GM19395 (cell line): Measurements from ENCODE around the gene CELF5.
"Not testable (repeated sequence)": the region's sequence is repeated elsewhere in the genome, so short reads cannot be mapped to it uniquely, and the experiment has no call there.

Source experiments
- ATAC-seq: cut with Tn5 transposase; IDR thresholded peaks from one replicate; pipeline ENCODE4 v1.9.1; 2021; ENCODE audit warnings: mild to moderate bottlenecking, moderate library complexity; ENCODE audit not compliant: unreplicated experiment

The CELF5 gene

DNA sequence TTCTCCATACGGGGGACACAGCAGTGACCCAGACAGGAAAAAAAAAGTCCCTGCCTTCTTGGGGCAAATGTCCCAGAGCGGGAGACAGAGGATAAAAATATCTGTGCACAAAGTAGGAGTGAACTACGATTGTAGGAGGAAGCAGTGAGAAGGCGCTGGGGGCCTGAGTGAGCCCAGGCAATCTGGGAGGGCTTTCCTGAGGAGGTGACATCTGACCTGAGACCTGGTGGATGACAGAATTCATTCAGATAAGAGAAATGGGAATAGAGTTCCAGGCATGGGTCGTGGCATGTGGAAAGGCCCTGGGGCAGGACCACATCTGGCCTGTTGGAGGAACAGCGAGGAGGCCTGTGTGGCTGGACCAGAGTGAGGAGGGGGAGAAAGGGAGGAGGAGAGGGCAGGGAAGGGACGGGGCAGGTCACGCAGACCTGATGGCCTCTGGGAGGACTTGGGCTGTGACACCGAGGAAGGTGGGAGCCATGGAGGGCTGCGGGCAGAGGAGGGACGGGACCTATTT lies 91.7 kb downstream of the CELF5 start:
- no peak for ATAC-seq

DNA sequence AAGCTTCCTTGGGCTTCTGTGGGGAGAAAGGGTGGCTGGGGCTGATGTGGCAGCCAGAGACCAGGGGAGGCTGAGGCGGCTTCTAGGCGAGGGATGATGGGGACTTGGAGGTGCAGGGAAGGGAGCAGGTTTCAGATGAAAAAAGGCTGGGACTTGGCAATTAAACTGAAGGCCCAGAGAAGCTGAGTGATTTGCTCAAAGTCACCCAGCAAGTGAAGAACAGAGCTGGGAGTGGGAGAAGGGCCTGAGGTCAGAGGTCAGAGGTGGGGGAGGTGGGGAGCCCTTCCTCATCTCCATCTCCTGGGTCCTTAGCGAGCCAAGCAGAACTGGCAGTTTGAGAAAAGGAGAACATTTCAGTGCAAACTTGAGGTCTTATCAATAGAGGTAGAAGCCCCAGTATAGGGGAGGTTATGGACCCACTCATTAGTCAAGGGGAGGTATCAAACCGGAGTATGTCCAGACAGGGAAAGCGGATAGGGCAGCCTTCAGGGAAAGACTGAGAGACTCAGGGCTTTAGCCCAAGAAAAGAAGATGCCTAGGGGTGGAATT lies 92.3 kb downstream of the CELF5 start:
- ATAC-seq: no peak

DNA sequence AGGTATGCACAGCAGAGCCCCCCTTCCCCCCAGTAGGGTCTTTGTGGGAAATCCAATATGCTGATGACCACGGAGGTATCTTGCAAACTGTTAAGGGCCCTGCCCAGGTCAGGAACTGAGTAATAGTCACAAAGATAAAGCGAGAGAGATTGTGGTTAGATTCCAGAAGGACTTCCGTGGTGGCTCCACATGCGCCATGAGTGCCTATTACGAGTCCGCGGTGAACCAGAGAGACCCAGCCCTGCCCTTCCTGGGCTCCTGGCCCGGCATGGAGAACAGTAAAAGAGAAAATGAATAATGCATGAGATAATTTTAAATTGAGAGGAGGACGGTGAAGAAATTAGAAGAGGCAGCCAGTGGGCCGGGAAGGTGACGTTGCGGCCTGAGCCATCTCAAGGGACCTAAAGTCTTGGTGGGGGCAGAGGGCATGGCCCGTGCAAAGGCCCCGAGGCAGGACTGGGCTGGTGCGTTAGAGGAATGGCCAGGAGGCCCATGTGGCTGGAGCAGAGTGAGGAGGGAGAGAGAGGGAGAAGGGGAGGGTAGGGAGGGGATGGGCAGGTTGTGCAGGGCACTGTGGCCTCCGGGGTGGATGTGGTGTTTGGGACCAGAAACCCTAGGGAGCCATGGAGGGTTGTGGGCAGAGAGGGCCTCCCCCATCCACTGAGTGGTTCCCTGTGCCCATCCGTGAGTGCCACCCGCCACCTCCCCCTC lies 95.3 kb downstream of the CELF5 start:
- ATAC-seq: no peak

DNA sequence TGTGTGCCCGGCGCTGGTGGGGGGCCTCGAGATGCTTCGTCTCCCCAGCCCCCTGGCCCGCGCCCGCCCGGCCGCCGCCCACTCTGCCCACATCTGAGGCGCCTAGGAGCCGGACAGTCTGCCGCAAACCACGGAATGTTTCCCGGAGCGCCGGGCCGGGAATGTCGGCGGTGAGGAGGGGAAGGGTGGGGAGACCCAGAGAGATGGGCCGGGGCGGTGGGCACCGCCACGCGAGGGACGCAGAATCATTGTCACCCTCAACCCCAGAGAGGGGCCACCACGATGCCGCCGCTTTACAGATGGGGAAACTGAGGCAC lies 95.9 kb downstream of the CELF5 start:
- ATAC-seq: no peak

DNA sequence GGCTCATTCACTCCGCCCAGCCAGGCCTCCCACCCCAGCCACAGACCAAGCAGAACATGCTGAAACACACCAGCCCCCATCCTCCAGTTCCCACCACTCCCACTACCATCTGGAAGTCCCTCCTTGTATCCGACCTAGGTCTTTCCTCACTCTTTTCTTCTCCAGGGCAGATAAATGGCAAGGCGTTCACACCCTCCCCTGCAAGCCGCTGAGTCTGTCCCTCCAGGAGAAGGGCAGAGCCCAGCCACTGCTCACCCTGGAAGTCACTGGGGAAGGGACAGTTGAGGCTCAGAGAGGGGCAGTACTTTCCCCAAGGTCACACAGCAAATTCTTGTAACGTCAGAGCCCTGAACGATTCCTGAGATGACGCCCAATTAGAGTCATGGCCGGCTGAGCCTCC lies 96.4 kb downstream of the CELF5 start:
- no peak for ATAC-seq

DNA sequence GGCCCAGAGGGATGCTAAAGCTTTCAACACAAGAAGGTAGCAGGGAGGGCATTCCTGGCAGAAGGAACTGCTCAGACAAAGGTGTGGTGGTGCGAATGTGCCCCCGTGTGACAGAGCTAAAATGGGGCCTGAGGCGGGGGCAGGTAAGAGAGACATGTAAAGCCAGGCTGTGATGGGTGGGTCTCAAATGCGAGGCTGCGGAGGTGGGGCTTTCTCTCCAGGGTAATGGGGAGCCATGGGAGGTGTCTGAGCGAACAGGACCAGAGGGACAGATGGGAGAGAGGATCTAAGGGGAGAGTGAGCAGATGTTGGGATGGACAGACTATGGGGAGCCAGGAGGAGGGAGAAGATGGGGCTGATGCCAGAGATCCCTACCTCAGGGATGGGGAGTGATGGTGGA lies 97.2 kb downstream of the CELF5 start:
- ATAC-seq: no peak

DNA sequence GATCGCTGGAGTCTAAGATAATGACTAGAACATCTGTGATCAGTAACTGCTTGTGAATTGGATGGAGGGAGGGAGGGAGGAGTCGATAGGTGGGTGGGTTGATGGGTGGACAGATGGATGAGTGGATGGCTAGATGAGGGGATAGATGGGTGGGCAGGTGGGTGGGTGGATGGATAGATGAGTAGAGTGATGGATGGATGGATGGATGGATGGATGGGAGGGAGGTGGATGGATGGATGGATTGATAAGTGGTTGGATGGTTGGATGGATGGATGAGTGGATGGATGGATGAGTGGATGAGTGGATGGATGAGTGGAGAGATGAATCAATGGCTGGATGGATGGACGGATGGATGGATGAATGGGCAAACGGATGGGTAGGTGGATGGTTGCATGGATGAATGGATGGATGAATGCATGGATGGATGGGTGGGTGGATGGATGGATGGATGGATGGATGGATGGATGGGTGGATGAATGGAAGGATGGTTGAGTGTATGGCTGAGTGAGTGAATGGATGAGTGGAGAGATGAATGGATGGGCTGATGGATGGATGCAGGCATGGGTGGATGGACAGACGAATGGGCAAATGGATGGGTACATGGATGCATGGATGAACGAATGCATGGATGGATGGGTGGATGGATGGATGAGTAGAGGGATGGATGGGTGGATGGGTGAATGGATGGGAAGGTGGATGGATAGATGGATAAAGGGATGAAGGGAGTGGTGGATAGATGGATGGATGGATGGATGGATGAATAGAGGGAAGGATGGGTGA lies 97.9 kb downstream of the CELF5 start:
- no peak for ATAC-seq

DNA sequence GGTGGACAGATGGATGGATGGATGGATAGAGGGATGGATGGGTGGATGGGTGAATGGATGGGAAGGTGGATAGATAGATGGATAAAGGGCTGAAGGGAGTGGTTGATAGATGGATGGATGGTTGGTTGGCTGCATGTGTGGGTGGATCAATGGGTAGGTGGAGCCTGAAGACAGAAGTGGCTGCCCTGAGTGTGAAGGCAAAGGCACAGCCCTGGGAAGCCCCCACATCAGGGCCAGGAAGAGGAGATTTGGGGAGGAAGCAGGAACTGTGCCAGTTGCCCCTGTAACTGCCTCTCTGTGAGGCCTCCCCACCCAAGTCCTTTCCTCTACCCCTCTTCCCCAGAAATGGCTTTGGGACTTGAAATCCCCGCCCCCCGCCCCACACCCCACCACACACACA lies 98.6 kb downstream of the CELF5 start:
- ATAC-seq: no peak

DNA sequence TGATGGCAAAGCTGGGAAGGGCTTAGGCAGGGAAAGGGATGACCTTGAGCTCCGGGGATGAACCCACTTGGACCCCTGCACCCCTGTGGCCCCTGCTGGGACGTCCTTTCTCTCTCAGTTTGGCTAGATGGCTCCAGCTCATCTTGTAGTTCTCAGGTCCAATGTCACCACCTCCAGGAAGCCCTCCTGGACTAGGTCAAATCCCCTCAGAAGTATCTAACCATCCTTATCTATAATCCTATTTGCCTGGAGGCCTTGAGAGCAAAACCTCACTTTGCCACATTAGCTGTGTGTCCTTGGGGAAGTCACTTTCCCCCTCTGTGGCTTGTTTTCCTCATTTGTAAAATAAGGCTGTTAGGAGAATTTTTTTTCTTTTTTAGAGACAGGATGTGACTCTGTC lies 99.2 kb downstream of the CELF5 start:
- ATAC-seq: no peak

DNA sequence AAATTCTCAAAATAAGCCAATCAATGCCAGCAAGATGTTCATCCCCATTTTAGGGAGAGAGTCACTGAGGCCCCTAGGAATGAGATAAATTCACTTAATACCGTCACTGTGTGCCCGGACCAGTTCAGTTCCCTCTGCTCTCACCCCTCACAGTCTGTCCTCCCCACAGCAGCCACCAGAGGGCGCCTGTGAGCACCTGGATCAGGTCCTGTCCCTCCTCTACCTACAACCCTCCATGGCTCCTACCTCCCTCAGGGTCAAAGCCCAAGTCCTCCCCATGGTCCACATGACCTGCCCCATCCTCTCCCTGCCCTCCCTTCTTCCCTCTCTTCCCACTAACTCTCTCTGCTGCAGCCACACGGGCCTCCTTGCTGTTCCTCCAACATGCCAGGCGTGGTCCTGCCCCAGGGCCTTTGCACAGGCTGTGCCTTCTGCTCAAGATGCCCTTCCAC lies 100.0 kb downstream of the CELF5 start:
- no peak for ATAC-seq

DNA sequence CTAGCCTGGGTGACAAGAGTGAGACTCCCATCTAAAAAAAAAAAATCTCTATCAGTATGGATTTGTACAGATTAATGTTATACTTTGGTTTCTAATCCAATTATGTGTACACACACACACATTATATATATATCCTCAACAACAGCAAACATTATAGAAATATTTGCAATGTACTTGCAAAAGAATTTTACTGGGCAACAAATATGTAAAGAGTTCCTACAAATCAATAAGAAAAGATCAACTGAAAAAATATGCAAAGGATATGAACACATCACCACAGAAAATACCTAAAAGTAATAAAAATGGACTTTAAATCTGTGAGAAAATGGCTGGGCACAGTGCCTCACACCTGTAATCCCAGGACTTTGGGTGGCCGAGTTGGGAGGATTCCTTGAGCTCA lies 101.0 kb downstream of the CELF5 start:
- no peak for ATAC-seq

DNA sequence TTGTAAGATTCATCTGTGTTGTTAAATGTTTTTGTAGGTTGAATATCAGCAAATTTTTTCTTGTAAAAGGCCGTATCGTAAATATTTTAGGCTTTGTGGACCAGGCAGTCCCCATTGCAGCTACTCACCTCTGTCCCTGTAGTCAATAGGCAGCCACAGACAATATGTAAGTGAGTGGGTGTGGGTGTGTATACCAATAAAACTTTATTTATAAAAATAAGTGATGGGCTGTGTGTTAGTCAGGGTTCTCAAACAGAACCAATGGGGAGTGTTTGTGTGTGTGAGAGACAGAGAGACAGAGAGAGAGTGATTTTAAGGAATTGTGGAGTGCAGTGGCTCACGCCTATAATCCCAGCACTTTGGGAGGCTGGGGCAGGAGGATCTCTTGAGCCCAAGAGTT lies 104.3 kb downstream of the CELF5 start:
- no peak for ATAC-seq

DNA sequence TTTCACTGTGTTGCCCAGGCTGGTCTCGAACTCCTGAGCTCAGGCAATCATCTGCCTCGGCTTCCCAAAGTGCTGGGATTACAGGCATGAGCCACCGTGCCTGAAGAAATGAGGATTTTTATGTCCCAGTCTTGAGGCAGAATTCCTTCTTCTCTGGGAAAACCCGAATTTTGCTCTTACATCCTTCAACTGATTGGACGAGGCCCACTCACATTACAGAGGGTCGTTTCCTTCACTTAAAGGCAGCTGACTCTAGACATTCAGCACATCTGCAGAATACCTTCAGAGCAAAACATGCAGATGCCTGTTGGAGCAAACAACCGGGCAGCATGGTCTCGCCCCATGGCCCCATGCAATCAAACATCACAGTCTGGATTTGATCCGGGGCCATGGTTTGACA lies 105.6 kb downstream of the CELF5 start:
- ATAC-seq: no peak

DNA sequence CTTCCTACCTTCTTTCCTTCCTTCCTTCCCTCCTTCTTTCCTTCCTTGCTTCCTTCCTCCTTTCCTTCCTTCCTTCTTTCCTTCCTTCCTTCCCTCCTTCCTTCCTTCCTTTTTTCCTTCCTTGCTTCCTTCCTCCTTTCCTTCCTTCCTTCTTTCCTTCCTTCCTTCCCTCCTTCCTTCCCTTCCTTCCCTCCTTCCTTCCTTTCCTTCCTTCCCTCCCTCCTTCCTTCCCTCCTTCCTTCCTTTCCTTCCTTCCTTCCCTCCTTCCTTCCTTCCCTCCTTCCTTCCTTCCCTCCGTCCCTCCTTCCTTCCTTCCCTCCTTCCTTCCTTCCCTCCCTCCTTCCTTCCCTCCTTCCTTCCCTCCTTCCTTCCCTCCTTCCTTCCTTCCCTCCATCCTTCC lies 107.8 kb downstream of the CELF5 start:
- not testable (repeated sequence) for ATAC-seq

DNA sequence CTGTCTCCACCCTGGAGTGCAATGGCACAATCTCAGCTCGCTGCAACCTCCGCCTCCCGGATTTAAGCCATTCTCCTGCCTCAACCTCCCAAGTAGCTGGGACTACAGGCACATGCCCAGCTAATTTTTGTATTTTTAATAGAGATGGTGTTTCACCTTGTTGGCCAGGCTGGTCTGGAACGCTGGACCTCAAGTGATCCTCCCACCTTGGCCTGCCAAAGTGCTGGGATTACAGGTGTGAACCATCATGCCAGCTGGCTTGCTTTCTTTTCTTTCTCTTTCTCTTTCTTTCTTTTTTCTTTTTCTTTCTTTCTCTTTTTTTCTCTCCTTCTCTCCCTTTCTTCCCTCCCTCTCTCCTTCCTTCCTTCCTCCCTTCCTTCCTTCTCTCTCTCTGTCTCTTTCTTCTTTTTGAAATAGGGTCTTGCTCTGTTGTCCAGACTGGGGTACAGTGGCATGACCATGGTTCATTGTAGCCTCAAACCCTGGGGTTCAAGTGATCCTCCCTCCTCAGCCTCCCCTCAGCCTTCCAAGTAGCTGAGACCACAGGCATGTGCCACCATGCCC lies 108.6 kb downstream of the CELF5 start:
- ATAC-seq: no peak

DNA sequence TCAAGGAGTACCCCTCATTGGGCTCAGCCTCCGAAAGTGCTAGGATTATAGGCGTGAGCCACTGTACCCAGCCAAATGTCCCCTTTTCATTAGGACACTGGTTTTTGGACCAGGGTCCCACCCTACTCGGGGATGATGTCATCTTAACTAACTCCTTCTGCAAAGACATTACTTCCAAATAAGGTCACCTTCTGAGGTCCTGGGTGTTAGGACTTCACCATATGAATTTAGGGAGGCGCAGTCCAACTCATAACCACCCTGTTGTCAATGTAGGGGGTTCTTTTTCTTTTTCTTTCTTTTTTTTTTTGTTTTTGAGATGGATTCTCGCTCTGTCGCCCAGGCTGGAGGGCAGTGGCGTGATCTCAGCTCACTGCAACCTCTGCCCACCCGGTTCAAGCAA lies 109.2 kb downstream of the CELF5 start:
- ATAC-seq: no peak

DNA sequence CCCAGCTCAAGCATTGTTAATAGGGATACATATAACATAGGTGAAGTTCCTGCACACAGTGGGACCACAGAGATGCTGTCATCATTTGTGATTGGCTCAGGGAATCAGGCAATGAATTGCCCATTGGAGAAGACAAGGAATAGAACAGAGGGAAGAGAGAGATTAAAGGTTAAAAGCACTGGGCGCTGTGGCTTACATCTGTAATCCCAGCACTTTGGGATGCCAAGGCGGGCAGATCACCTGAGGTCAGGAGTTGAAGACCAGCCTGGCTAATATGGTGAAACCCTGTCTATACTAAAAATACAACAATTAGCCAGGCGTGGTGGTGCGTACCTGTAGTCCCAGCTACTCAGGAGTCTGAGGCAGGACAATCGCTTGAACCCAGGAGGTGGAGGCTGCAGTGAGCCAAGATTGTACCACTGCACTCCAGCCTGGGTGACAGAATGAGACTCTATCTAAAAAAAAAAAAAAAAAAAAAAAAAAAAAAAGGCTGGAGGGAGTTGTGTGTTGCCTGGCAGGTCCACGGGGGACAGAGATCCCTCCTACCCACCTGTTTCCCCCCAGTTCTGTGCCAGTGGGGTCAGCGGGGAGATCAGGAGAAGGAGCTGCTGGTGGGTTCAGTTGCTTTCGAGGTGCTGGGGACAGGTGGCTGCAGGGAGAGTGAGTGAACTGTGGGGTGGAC lies 110.4 kb downstream of the CELF5 start:
- ATAC-seq: not testable (repeated sequence)

DNA sequence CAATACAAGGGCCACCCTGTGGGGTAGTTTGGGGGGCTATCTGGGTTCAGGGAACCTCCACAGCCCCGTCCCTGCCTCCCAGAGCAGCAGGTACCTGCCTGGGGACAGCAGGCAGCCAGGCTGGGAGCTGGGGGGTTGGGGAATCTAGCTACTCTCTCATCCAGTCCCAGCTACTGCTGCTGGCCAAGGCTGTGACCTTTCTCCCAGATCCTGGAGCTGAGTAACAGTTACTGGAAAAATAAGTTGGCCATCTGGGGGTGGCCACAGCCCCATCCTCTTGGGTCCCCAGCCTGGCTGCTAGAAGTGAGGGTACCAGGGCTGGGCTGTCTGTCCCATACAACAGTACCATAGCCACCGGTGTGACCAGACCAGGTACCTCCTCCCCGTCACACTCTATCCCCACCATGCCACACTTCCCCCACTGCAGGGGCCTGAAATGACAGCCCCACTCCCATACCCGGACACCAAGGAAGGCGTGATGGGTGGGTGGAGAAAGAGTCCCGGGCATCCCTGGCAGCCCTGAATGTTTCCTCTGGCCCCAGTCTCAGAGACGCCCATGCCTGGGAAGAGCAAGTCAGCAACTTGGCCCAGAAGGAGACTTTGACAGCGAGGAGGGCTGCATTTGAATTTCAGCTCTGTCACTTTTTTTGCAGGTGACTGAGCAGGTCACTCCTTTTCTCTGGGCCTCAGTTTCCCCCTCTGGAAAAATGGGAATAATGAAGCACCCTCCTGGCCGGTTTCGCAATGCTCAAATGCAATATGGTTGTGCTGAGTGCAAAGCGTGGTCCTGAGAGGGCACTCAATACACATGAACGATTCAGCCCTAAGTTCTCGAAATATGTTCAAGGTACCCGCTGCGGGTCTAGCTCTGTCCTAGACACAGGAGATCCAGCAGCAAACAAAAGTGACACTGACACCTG lies 111.2 kb downstream of the CELF5 start:
- no peak for ATAC-seq

DNA sequence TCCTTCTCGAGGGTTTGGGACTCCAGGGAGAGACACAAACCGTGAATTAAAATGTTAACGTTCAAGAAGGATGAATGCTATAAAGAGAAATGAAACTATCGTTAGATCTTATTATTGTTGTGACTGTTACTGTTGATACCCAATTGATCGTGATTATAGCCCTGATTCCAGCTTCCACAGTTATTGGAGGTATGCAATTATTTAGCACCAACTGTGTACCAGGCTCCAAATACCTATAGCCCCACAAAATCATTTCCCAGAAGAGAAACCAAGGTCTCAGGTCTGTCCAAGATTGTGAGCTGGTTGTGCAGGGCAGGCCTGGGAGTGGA lies 111.9 kb downstream of the CELF5 start:
- ATAC-seq: no peak
